ENCODE results near the gene TTLL7. TPM values are rescaled to one million over a fixed set of nuclear protein-coding genes. Genes with fewer than 3 reads are reported as not detected.

Gene TTLL7
- total RNA-seq, 1 experiment from 2014 or later, result 7.9 TPM

DNA sequence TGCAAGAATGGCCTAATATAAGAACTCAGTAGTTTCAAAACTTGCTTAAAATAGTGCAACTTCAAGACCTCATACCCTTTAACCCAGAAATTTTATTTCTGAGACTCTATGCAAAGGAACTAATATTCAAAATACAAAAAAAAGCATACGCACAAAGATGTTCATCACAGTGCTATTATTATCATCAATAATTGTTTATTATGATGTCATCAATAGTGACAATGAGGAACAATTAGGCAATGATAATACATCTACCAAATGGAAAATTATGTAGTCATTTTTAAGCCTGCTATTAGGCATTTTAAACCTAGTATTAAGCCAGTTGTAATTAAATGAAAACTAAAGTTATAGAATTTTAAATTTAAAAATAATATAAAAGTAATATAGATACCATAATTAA, 3.3 kb downstream of the TTLL7 start:
- no peak for ATAC-seq

GRCh38 chr1:83994111-83994510, 4.8 kb downstream of the TTLL7 start:
- Mint-ChIP-seq H3K4me3 (no peak overlapping the region), H3K36me3 (no peaks in the 10 kb centered on the region), H3K4me1 (peaks cover 3% of the 10 kb centered on the region; the same call in 1 of the 2 replicates), H3K9me3 (no peaks in the 10 kb centered on the region), H3K27me3 (ENCODE audit: low read depth) (peaks cover 22% of the 10 kb centered on the region), H3K27ac (no peak overlapping the region)
- POLR2A ChIA-PET, result no interaction called here
- DNase-seq (ENCODE audit: low spot score), result no peak
- no peak for ATAC-seq
- CTCF ChIA-PET, result no interaction called here
- TF ChIP-seq E2F4 (CRISPR knock-in tag; IDR thresholded peaks at IDR 0.05; ENCODE audit: borderline replicate concordance, low read depth) (no peak), ZNF281 (CRISPR knock-in tag; IDR thresholded peaks at IDR 0.05) (no peak), RORB (CRISPR knock-in tag; IDR thresholded peaks at IDR 0.05) (no peak), SMAD4 (CRISPR knock-in tag; IDR thresholded peaks at IDR 0.05) (no peak), ZNF423 (CRISPR knock-in tag; IDR thresholded peaks at IDR 0.05) (no peak), TEAD1 (CRISPR knock-in tag; IDR thresholded peaks at IDR 0.05) (no peak)

More for the DNA sequence above, 3.3 kb downstream of the TTLL7 start:
- Mint-ChIP-seq H3K27me3 (ENCODE audit: low read depth) (peaks cover 37% of the 10 kb centered on the region), H3K4me1 (peaks cover 15% of the 10 kb centered on the region), H3K27ac (no peak overlapping the region), H3K36me3 (no peaks in the 10 kb centered on the region), H3K9me3 (no peaks in the 10 kb centered on the region), H3K4me3 (no peak overlapping the region)
- POLR2A ChIA-PET, result no interaction called here
- DNase-seq (ENCODE audit: low spot score), result no peak
- TF ChIP-seq, protein P1, sequence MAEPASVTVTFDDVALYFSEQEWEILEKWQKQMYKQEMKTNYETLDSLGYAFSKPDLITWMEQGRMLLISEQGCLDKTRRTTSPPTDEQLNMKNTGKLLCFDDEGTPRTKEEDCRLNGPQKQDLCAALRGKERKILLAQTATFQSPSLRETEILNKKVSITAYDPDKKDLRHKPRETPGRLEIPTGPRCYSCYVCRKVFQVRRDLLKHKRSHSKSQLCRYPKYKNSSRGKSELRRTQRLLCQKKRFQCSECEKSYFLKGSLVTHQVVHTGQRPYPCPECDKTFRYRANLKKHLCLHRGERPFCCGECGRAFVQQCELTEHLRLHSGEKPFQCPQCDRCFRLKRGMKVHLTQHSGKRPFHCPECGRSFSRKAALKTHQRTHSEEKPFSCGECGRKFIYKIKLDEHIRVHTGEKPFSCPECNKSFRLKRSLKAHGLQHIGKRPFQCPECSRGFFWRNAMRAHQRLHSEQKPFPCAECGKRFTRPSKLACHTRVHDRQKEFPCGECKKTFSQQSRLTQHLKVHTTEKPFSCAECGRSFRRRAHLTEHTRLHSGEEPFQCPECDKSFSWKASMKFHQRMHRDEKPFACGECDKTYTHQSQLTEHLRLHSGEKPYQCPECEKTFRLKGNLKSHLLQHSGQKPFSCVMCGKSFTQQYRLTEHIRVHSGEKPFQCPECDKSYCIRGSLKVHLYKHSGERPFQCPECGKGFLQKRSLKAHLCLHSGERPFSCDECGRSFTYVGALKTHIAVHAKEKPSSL (CRISPR knock-in tag; conservative IDR thresholded peaks at IDR 0.05), result no peak
- no peak for TF ChIP-seq NFATC4 (CRISPR knock-in tag; IDR thresholded peaks at IDR 0.05)
- no peak for TF ChIP-seq USF2 (CRISPR knock-in tag; IDR thresholded peaks at IDR 0.05)
- CTCF ChIA-PET, result no interaction called here

GRCh38 chr1:83990734-83991133, 8.2 kb downstream of the TTLL7 start:
- CTCF ChIA-PET, result no interaction called here
- POLR2A ChIA-PET, result no interaction called here
- H3K4me1 Mint-ChIP-seq, result no peaks in the 10 kb centered on the region
- no peak for TF ChIP-seq ESRRA (CRISPR knock-in tag; IDR thresholded peaks at IDR 0.05; ENCODE audit: borderline replicate concordance)
- TF ChIP-seq ATF6 (CRISPR knock-in tag; IDR thresholded peaks at IDR 0.05), result no peak
- no peak for TF ChIP-seq STAT6 (CRISPR knock-in tag; conservative IDR thresholded peaks at IDR 0.05; ENCODE audit: low read depth)
- TF ChIP-seq SOX15 (CRISPR knock-in tag; IDR thresholded peaks at IDR 0.05), result no peak
- TF ChIP-seq NFATC4 (CRISPR knock-in tag; IDR thresholded peaks at IDR 0.05), result no peak
- TF ChIP-seq NFE2L1 (CRISPR knock-in tag; IDR thresholded peaks at IDR 0.05), result no peak
- TF ChIP-seq ZNF396 (CRISPR knock-in tag; IDR thresholded peaks at IDR 0.05; ENCODE audit: borderline replicate concordance), result no peak
- TF ChIP-seq NFYB (CRISPR knock-in tag; conservative IDR thresholded peaks at IDR 0.05; ENCODE audit: low read depth), result no peak
- TF ChIP-seq, protein P2, sequence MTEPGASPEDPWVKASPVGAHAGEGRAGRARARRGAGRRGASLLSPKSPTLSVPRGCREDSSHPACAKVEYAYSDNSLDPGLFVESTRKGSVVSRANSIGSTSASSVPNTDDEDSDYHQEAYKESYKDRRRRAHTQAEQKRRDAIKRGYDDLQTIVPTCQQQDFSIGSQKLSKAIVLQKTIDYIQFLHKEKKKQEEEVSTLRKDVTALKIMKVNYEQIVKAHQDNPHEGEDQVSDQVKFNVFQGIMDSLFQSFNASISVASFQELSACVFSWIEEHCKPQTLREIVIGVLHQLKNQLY (CRISPR knock-in tag; IDR thresholded peaks at IDR 0.05), result no peak
- TF ChIP-seq, protein P3, sequence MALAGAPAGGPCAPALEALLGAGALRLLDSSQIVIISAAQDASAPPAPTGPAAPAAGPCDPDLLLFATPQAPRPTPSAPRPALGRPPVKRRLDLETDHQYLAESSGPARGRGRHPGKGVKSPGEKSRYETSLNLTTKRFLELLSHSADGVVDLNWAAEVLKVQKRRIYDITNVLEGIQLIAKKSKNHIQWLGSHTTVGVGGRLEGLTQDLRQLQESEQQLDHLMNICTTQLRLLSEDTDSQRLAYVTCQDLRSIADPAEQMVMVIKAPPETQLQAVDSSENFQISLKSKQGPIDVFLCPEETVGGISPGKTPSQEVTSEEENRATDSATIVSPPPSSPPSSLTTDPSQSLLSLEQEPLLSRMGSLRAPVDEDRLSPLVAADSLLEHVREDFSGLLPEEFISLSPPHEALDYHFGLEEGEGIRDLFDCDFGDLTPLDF (CRISPR knock-in tag; IDR thresholded peaks at IDR 0.05), result no peak

More at GRCh38 chr1:83990734-83991133, 8.2 kb downstream of the TTLL7 start:
- H3K36me3 Mint-ChIP-seq, result 0 out of 2 replicates have a peak, but pooled peaks cover 4% of the 10 kb centered on the region
- DNase-seq (ENCODE audit: low spot score), result no peak
- no peak for ATAC-seq
- H3K9me3 Mint-ChIP-seq, result peaks cover 19% of the 10 kb centered on the region
- H3K27ac Mint-ChIP-seq, result no peak overlapping the region
- H3K4me3 Mint-ChIP-seq, result no peak overlapping the region
- no peaks in the 10 kb centered on the region for H3K27me3 Mint-ChIP-seq (ENCODE audit: low read depth)

All from WTC11 (cell line).